ENCODE data around the gene LAMTOR2. TPM values are rescaled to one million over a fixed set of nuclear protein-coding genes. Genes with fewer than 3 reads are reported as not detected.

Gene LAMTOR2
- total RNA-seq, 1 experiment from 2014 or later, result 50.6 TPM

GRCh38 chr1:156073110-156073687 lies 18.6 kb downstream of the LAMTOR2 start:
- DNase-seq, result no peak
- Histone ChIP-seq H3K14ac (ENCODE audit: insufficient read depth, low read length) (no peak overlapping the region; the same call in 1 of the 2 replicates), H2BK15ac (ENCODE audit: low read depth, low read length) (no peak overlapping the region), H4K20me1 (ENCODE audit: control insufficient read depth, insufficient read depth, insufficient read length) (no peaks in the 10 kb centered on the region), H4K8ac (replicated peaks; ENCODE audit: insufficient read length, low read depth, low read length) (no peak overlapping the region), H2BK12ac (ENCODE audit: insufficient read length, low read depth, low read length) (no peak overlapping the region), H3K4me1 (ENCODE audit: insufficient read depth, low read length) (peaks cover 26% of the 10 kb centered on the region), H3K27me3 (ENCODE audit: insufficient read depth, low read length) (no peaks in the 10 kb centered on the region), H3T11ph (ENCODE audit: low read length) (no peak overlapping the region), H3K27ac (ENCODE audit: insufficient read length, low read depth, low read length) (no peak overlapping the region), H2BK20ac (ENCODE audit: low read depth, low read length, poor library complexity, severe bottlenecking) (no peak overlapping the region), H4K91ac (ENCODE audit: insufficient read length, low read depth, low read length) (no peak overlapping the region), H3K9ac (ENCODE audit: extremely low read depth, insufficient read length, low read length) (no peak overlapping the region), H2AK5ac (ENCODE audit: insufficient read length, low read length) (no peak overlapping the region), H3K18ac (ENCODE audit: insufficient read length, low read depth, low read length) (no peak overlapping the region), H3K79me1 (ENCODE audit: insufficient read depth, low read depth, low read length, poor library complexity, severe bottlenecking) (no peaks in the 10 kb centered on the region), H3K23ac (ENCODE audit: insufficient read length, low read depth, low read length) (no peak overlapping the region), H2AFZ (ENCODE audit: low read length) (no peak overlapping the region), H3K4me2 (ENCODE audit: insufficient read depth, insufficient read length, low read length) (no peak overlapping the region), H4K5ac (ENCODE audit: insufficient read length, low read depth, low read length) (no peak overlapping the region), H2BK5ac (ENCODE audit: insufficient read length, low read length) (no peak overlapping the region), H3K23me2 (ENCODE audit: insufficient read length, low read depth, low read length, poor library complexity, severe bottlenecking) (no peaks in the 10 kb centered on the region), H2BK120ac (ENCODE audit: low read depth, low read length, poor library complexity, severe bottlenecking) (no peak overlapping the region), H3K4ac (ENCODE audit: low read depth, low read length) (no peak overlapping the region), H3K56ac (ENCODE audit: insufficient read length, low read depth, low read length) (no peak overlapping the region), H3K79me2 (ENCODE audit: insufficient read depth, low read length) (peaks cover 1% of the 10 kb centered on the region; the same call in 1 of the 2 replicates), H3K9me3 (ENCODE audit: control insufficient read depth, low read depth, low read length) (no peaks in the 10 kb centered on the region)
- Mint-ChIP-seq H3K4me1 (peaks cover 66 to 78% of the 10 kb centered on the region in 2 experiments), H3K27me3 (ENCODE audit: low read depth) (no peaks in the 10 kb centered on the region), H3K36me3 (ENCODE audit: insufficient read depth in 1 of 3, low read depth in 3 of 3) (peaks cover 13 to 60% (median 59%) of the 10 kb centered on the region in 3 experiments; a peak in 6 of 7 replicates), H3K27ac (peak overlapping the region in 2 of 3 experiments; percentile 75 to 94; a peak in 2 of 7 replicates), H3K4me3 (peak overlapping the region in 1 of 2 experiments; percentile 48; a peak in 2 of 5 replicates), H3K9me3 (no peaks in the 10 kb centered on the region)
- WGBS (ENCODE audit: extremely low coverage, insufficient read length, low lambda C conversion rate), result no CpG with 5 or more reads among the region's 1 CpG
- TF ChIP-seq, protein P1, sequence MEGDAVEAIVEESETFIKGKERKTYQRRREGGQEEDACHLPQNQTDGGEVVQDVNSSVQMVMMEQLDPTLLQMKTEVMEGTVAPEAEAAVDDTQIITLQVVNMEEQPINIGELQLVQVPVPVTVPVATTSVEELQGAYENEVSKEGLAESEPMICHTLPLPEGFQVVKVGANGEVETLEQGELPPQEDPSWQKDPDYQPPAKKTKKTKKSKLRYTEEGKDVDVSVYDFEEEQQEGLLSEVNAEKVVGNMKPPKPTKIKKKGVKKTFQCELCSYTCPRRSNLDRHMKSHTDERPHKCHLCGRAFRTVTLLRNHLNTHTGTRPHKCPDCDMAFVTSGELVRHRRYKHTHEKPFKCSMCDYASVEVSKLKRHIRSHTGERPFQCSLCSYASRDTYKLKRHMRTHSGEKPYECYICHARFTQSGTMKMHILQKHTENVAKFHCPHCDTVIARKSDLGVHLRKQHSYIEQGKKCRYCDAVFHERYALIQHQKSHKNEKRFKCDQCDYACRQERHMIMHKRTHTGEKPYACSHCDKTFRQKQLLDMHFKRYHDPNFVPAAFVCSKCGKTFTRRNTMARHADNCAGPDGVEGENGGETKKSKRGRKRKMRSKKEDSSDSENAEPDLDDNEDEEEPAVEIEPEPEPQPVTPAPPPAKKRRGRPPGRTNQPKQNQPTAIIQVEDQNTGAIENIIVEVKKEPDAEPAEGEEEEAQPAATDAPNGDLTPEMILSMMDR (conservative IDR thresholded peaks at IDR 0.05), result no peak

Measured in H9 (cell line).